Adrenal gland (tissue), 12 donors: Measurements from ENCODE around the gene ANK3. TPM values are rescaled to one million over a fixed set of nuclear protein-coding genes. Genes with fewer than 3 reads are reported as not detected.

Experiments used
- DNase-seq, 7 donors: peaks; one replicate each; pipeline ENCODE4 v3.0.0-alpha.2; 2019 to 2020
- H3K27ac ChIP-seq, 5 donors: fragments of 200-600 bp; sonication (generic) in 4 of 5; 1 replicate in 3 of 5; 2 replicates in 2 of 5; pipeline versions ENCODE4 v1.5.1 to v1.8.0; 2016 to 2020; ENCODE audit warnings: mild to moderate bottlenecking in 1 of 5
- H3K27me3 ChIP-seq: fragments of 200-600 bp; 2 replicates; pipeline ENCODE4 v1.8.0; 2021
- H3K36me3 ChIP-seq, 2 donors: fragments of 200-600 bp; replicated peaks in 1 of 2; 1 replicate in 1 of 2; 2 replicates in 1 of 2; pipeline versions ENCODE4 v1.5.1 to v1.8.0; 2018 to 2022
- H3K4me1 ChIP-seq, 2 donors: fragments of 200-600 bp; replicated peaks in 1 of 2; 1 replicate in 1 of 2; 2 replicates in 1 of 2; pipeline versions ENCODE4 v1.5.1 to v1.8.0; 2018 to 2021
- H3K4me3 ChIP-seq, 4 donors: fragments of 200-600 bp; sonication (generic) in 3 of 4; one replicate each; pipeline ENCODE4 v1.5.1; 2016 to 2018
- H3K9me3 ChIP-seq, 3 donors: fragments of 200-600 bp; sonication (generic) in 1 of 3; replicated peaks in 1 of 3; 1 replicate in 2 of 3; 2 replicates in 1 of 3; pipeline versions ENCODE4 v1.5.1 to v1.8.0; 2016 to 2021
- CTCF ChIP-seq, 6 experiments: fragments of 450-650 bp in 4 of 6; fragments of 200-600 bp in 2 of 6; sonication (generic) in 1 of 6; IDR thresholded peaks; 1 replicate in 5 of 6; 2 replicates in 1 of 6; pipeline versions ENCODE4 v1.5.1 to v1.8.0; 2016 to 2021; ENCODE audit warnings: antibody characterized with exemption in 6 of 6, mild to moderate bottlenecking in 2 of 6, moderate library complexity in 1 of 6
- POLR2A ChIP-seq, 2 donors: fragments of 450-650 bp; IDR thresholded peaks; one replicate each; pipeline ENCODE4 v1.6.1; 2017; ENCODE audit warnings: antibody characterized with exemption in 2 of 2, mild to moderate bottlenecking in 2 of 2, moderate library complexity in 1 of 2
- WGBS, 4 donors: extraction: QIAGEN DNeasy Blood & Tissue Kit in 2 of 4; methylation state at CpG; one replicate each; pipeline versions ENCODE4 v1.1.5 to v1.1.7; 2013 to 2017; 5-methylcytosine and 5-hydroxymethylcytosine counted together
- intact Hi-C, 2 donors: fragments of 100-400 bp; cut with DNase I; formaldehyde crosslinking; loops; one replicate each; pipeline versions ENCODE4 v1.14.1 to v1.15.0; 2022 to 2023
- polyA plus RNA-seq, 3 donors: library from polyadenylated mRNA; stranded (reverse); fragments of 200-250 nt in 2 of 3; fragments of 350-450 nt in 1 of 3; fragmentation: Illumina TruSeq in 1 of 3; extraction: RNeasy Lipid Tissue Mini Kit (QIAGEN cat#74804) in 1 of 3; gene quantifications; one replicate each; pipeline ENCODE4 v1.2.3, GENCODE V29; 2013 to 2014
- total RNA-seq, 9 donors: library from RNA; depleted of rRNA in 4 of 9; stranded (reverse); fragments of >200 nt in 4 of 9; fragments of 120-200 nt in 1 of 9; fragmentation: NEBNext Ultra II Directional in 1 of 9; extraction: Animal tissue kit (Norgen Biotek cat#: 25700) in 1 of 9; gene quantifications; one replicate each; pipeline versions ENCODE4 v1.1.0 to v1.2.4, GENCODE V29; 2013 to 2023
- donor health status: healthy with polysubstance abuse.
- donor health status: Bipolar disorder and iron deficiency.
- donor health status: DM: yes; HTN: yes; CAD: no.
- donor health status: DM: no; HTN: no; CAD: no.
- donor health status: DM: no; HTN: no; CAD: no.
- donor health status: DM: yes; HTN: yes; CAD: no.

Gene ANK3
- total and polyA plus RNA-seq, 12 donors, result 2.6 to 48.1 (median 15.2) TPM

GRCh38 chr10:60137292-60137992 lies 252.2 kb downstream of the ANK3 start:
- no peak for TF ChIP-seq POLR2A (IDR thresholded peaks at IDR 0.05)
- TF ChIP-seq CTCF (IDR thresholded peaks at IDR 0.05), result no peak
- Histone ChIP-seq H3K4me3 (no peak overlapping the region), H3K27ac (no peak overlapping the region), H3K27me3 (no peaks in the 10 kb centered on the region), H3K9me3 (no peaks in the 10 kb centered on the region), H3K36me3 (no peaks in the 10 kb centered on the region), H3K4me1 (peaks cover 3 to 7% of the 10 kb centered on the region in 2 donors)
- 85 to 91% (median 88%) methylated on average over 2 of the region's 2 CpGs for WGBS, 4 donors
- intact Hi-C loops, result no loop called here
- DNase-seq, result no peak

GRCh38 chr10:60135020-60135419 lies 254.7 kb downstream of the ANK3 start:
- H3K36me3 ChIP-seq, result no peaks in the 10 kb centered on the region
- no peak for DNase-seq
- no peak overlapping the region for H3K4me3 ChIP-seq
- no peaks in the 10 kb centered on the region for H3K4me1 ChIP-seq
- no peaks in the 10 kb centered on the region for H3K27me3 ChIP-seq
- WGBS, 4 donors, result 84 to 85% (median 85%) methylated on average over 3 of the region's 3 CpGs
- H3K9me3 ChIP-seq, result no peaks in the 10 kb centered on the region
- intact Hi-C loops, result no loop called here
- H3K27ac ChIP-seq, result no peak overlapping the region
- no peak for TF ChIP-seq CTCF (IDR thresholded peaks at IDR 0.05)
- no peak for TF ChIP-seq POLR2A (IDR thresholded peaks at IDR 0.05)

GRCh38 chr10:60134548-60134947 lies 255.1 kb downstream of the ANK3 start:
- Histone ChIP-seq H3K9me3 (no peaks in the 10 kb centered on the region), H3K36me3 (no peaks in the 10 kb centered on the region), H3K4me1 (no peaks in the 10 kb centered on the region), H3K27me3 (no peaks in the 10 kb centered on the region), H3K4me3 (no peak overlapping the region), H3K27ac (no peak overlapping the region)
- TF ChIP-seq CTCF (IDR thresholded peaks at IDR 0.05), result no peak
- no peak for TF ChIP-seq POLR2A (IDR thresholded peaks at IDR 0.05)
- DNase-seq, result no peak
- intact Hi-C loops, result no loop called here
- WGBS, 4 donors, result 94 to 100% (median 96%) methylated on average over 1 of the region's 1 CpG

GRCh38 chr10:60130130-60130579 lies 259.5 kb downstream of the ANK3 start:
- WGBS, 4 donors, result 68 to 83% (median 73%) methylated on average over 1 of the region's 1 CpG
- TF ChIP-seq POLR2A (IDR thresholded peaks at IDR 0.05) (no peak), CTCF (IDR thresholded peaks at IDR 0.05) (no peak)

More at GRCh38 chr10:60130130-60130579, 259.5 kb downstream of the ANK3 start:
- Histone ChIP-seq H3K27me3 (no peaks in the 10 kb centered on the region), H3K4me3 (no peak overlapping the region), H3K27ac (no peak overlapping the region), H3K9me3 (no peaks in the 10 kb centered on the region), H3K36me3 (no peaks in the 10 kb centered on the region), H3K4me1 (no peaks in the 10 kb centered on the region)
- no peak for DNase-seq
- intact Hi-C loops, result no loop called here
